ENCODE results near the gene ABAT. TPM values are rescaled to one million over a fixed set of nuclear protein-coding genes. Genes with fewer than 3 reads are reported as not detected.
A peak's percentile ranks its signal among the peaks of the same experiment; 100 is the strongest.

ABAT gene
- total RNA-seq, 2 donors from 2014 or later: 9.3 to 9.8 TPM

DNA sequence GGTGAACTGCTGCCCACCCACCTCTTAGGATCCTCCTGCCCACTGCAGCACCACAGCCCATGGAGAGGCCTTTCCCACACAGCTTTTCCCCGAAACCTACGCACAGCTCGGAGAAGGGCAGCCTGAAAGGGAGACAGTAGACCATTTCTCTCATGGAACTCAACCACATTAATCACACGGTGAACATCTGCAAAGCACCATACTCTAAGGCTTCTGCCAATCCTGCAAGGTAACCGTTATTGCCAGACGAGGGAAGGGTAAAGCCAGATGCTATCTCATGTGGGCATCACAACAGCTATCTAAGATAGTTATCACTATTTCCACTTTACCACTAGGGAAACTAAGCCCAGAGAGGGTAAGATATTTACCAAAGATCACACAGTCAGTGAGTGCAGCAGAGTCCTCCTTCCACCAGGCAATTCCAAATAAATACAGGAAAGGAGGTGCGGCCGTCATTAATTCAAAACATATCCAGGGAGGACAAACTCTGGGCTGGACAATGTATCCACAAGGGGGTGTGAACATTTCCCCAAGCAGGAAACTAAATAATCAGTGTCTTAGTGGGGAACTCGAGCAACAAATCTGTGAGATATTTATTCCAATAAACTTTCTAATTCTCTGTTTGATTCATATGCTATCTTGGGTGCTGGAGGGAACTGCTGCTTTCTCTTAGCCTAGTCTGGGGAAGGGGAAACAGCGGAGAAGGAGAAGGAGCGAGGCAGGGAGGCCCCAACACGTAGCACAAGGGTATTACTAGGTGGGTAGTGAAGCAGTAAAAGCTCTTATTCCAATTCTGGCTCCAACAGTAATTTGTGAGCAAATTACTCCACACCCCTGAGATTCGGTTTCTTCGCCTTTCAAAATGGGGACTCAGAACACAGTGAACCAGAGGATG is 122.3 kb downstream of the ABAT start:
- Histone ChIP-seq H3K36me3 (peaks cover 1% of the 10 kb centered on the region), H3K9me3 (no peaks in the 10 kb centered on the region), H3K4me1 (ENCODE audit: control insufficient read depth in 1 of 2, low read depth in 2 of 2) (peaks cover 20 to 41% of the 10 kb centered on the region in 2 donors), H3K27ac (peak overlapping the region; percentile 46 to 69), H3K27me3 (replicated peaks; ENCODE audit: insufficient read depth) (no peaks in the 10 kb centered on the region), H3K4me3 (peak overlapping the region; percentile 95)
- ATAC-seq (ENCODE audit: insufficient number of reproducible peaks, low FRiP score, low read depth) (no peak), DNase-seq (ENCODE audit: low spot score) (no peak)
- TF ChIP-seq, protein P1, sequence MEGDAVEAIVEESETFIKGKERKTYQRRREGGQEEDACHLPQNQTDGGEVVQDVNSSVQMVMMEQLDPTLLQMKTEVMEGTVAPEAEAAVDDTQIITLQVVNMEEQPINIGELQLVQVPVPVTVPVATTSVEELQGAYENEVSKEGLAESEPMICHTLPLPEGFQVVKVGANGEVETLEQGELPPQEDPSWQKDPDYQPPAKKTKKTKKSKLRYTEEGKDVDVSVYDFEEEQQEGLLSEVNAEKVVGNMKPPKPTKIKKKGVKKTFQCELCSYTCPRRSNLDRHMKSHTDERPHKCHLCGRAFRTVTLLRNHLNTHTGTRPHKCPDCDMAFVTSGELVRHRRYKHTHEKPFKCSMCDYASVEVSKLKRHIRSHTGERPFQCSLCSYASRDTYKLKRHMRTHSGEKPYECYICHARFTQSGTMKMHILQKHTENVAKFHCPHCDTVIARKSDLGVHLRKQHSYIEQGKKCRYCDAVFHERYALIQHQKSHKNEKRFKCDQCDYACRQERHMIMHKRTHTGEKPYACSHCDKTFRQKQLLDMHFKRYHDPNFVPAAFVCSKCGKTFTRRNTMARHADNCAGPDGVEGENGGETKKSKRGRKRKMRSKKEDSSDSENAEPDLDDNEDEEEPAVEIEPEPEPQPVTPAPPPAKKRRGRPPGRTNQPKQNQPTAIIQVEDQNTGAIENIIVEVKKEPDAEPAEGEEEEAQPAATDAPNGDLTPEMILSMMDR (IDR thresholded peaks at IDR 0.05): no peak

DNA sequence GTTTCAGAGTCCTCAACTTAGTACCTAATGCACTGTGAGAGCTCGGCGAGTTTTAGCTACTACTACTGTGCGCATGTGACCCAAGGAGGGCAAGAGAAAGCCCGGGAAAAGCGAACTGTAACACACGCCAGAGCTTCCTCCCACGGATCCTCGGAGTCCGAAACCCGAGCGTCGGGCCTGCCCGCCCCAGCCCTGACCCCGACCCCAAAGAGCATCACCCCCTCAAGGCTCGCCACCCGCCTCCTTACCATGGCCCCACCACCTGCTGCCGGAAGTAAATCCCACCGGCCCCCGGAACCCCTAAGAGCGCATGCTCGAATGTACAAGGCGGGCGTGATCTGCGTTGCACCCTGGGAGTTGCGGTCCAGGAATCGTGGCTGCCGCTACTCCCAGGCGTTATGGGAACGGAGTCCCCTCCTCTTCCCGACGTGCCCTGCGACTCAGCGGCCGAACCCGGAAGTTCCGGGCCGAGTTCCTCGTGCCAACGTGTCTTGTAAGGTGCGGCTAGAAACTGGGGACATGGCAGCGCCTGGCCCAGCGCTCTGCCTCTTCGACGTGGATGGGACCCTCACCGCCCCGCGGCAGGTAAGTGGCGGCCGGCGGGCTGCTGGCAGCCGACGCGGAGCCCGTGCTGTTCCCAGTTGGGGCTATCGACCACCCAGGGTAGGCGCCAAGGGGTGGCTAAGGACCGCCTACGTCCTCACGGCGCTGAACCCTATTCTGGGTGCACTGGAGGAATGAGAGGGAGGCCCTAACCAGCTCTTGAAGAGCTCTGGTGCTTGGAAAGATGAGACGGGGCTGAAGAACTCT is 123.2 kb downstream of the ABAT start, which contains the start of the genes PMM2 and TMEM186:
Gene PMM2, plus strand, starts transcription at position 476 of the 810 bp plus-strand sequence. Its CDS starts 44 bp downstream, at position 520.
Gene TMEM186, minus strand, starts transcription at position 276 of the 810 bp plus-strand sequence. Its CDS starts 25 bp downstream, at position 251.
- ATAC-seq (ENCODE audit: insufficient number of reproducible peaks, low FRiP score, low read depth): peak; percentile 88
- Histone ChIP-seq H3K9me3 (no peaks in the 10 kb centered on the region), H3K36me3 (peaks cover 8% of the 10 kb centered on the region), H3K4me1 (ENCODE audit: control insufficient read depth in 1 of 2, low read depth in 2 of 2) (peaks cover 20 to 41% of the 10 kb centered on the region in 2 donors), H3K27me3 (replicated peaks; ENCODE audit: insufficient read depth) (no peaks in the 10 kb centered on the region), H3K4me3 (peak within 1 kb of the TSS; percentile 95), H3K27ac (peak within 1 kb of the TSS; percentile 69 to 78)
- TF ChIP-seq, protein P1 (IDR thresholded peaks at IDR 0.05): no peak
- DNase-seq (ENCODE audit: low spot score): peak; percentile 83

DNA sequence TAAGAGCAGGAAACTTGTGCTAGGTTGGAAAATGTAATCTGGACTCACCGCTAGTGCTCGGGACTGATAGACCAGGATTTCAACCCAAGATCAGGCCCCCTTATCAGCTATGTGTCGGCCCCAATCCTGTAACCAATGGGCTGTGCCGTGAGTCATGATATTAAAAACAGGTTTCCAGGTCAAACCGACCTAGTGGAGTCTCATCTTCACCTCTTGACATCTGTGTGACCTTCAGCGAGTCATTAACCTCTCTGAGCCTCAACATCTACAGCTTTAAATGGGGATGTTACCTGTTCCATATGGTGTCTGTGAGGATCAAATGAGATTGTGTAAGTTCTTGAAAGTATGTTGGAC is 123.7 kb downstream of the ABAT start:
- H3K27me3 ChIP-seq (replicated peaks; ENCODE audit: insufficient read depth): no peaks in the 10 kb centered on the region
- no peaks in the 10 kb centered on the region for H3K9me3 ChIP-seq
- H3K36me3 ChIP-seq: peaks cover 12% of the 10 kb centered on the region
- H3K4me1 ChIP-seq (ENCODE audit: control insufficient read depth in 1 of 2, low read depth in 2 of 2): peaks cover 20 to 41% of the 10 kb centered on the region in 2 donors
- ATAC-seq (ENCODE audit: insufficient number of reproducible peaks, low FRiP score, low read depth): no peak
- no peak for DNase-seq (ENCODE audit: low spot score)
- TF ChIP-seq, protein P1 (IDR thresholded peaks at IDR 0.05): no peak
- H3K27ac ChIP-seq: peak overlapping the region; percentile 69 to 78
- H3K4me3 ChIP-seq: peak overlapping the region; percentile 95

DNA sequence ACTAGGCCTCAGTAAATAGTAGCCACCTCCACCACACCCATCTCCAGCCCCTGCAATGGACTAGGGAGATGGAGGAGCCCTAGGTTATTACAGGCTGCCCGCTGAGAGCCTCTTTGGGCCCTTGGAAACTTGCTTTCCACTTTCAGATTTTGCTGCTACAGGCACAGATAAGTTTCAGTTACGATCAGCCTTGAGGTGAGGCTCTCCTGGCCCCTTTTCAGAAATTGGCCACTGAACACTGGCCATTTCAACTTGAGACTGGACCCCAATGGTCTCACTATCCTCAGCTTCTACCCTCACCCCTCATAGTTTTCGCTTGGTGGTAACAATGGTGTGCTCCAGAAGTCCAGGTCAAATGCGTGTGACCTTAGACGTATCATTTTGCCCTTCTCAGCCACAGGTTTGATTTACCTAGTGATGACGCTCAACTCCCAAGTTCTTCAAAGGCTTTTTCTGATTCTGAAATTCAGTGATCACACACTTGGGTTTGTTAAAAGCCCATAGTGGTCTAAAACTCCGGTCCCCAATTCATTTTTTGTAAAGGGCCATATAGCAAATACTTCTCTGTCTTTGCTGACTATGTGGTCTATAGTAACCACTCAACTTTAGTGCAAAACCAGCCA is 124.2 kb downstream of the ABAT start:
- Histone ChIP-seq H3K4me3 (peak overlapping the region; percentile 95), H3K36me3 (peaks cover 15% of the 10 kb centered on the region), H3K9me3 (no peaks in the 10 kb centered on the region), H3K4me1 (ENCODE audit: control insufficient read depth in 1 of 2, low read depth in 2 of 2) (peaks cover 20 to 41% of the 10 kb centered on the region in 2 donors), H3K27ac (peak overlapping the region; percentile 5 to 69), H3K27me3 (replicated peaks; ENCODE audit: insufficient read depth) (no peaks in the 10 kb centered on the region)
- TF ChIP-seq, protein P1 (IDR thresholded peaks at IDR 0.05): no peak
- DNase-seq (ENCODE audit: low spot score): no peak
- no peak for ATAC-seq (ENCODE audit: insufficient number of reproducible peaks, low FRiP score, low read depth)
